ENCODE results near the gene ITGB1.
"Not testable (repeated sequence)": the region's sequence is repeated elsewhere in the genome, so short reads cannot be mapped to it uniquely, and the experiment has no call there.

ITGB1 gene

DNA sequence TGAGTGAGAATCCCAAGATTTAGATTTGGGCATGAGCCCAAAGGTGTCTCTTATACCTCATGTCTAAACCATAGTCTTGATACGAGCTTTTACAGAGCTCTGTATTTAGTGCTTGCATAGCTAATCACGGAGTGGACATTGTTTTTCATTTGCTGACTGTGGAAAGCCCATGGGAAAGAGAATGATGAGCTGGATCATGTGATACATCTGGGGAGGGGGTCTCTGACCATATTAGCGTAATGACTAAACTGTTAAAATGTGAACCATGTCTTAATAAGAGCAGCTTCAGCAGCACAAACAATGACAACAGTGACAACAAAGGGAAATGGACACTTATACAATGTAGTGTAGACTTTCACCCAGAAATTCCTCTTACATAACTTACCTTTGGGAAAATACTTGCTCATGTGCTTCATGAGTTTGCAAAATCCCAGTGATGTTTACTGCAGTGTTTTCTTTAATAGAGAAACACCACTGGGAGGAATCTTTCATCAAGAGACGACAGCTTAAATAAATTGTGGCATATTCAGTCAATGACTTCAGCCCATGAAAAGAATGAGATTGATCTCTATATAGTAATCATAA, 44.0 kb upstream of the ITGB1 start:
- H3K27me3 ChIP-seq (ENCODE audit: control insufficient read depth, low read length) = no peaks in the 10 kb centered on the region
- peaks cover 11% of the 10 kb centered on the region for H3F3A ChIP-seq (ENCODE audit: control insufficient read depth, insufficient read depth)
- H3K4me3 ChIP-seq (ENCODE audit: low read length) = no peak overlapping the region
- no peaks in the 10 kb centered on the region for H3K79me2 ChIP-seq (ENCODE audit: control insufficient read depth, low read length)
- H3K9me3 ChIP-seq (ENCODE audit: control insufficient read depth, insufficient read depth, low read length) = peaks cover 9% of the 10 kb centered on the region; the same call in 1 of the 2 replicates
- H4K20me1 ChIP-seq (ENCODE audit: control insufficient read depth, insufficient read depth, low read depth, low read length) = no peaks in the 10 kb centered on the region
- H3K4me1 ChIP-seq (ENCODE audit: control insufficient read depth, low read length) = peaks cover 60% of the 10 kb centered on the region
- no peak for TF ChIP-seq EZH2phosphoT487 (IDR thresholded peaks at IDR 0.05; ENCODE audit: borderline replicate concordance, low read length)
- TF ChIP-seq, protein P1, sequence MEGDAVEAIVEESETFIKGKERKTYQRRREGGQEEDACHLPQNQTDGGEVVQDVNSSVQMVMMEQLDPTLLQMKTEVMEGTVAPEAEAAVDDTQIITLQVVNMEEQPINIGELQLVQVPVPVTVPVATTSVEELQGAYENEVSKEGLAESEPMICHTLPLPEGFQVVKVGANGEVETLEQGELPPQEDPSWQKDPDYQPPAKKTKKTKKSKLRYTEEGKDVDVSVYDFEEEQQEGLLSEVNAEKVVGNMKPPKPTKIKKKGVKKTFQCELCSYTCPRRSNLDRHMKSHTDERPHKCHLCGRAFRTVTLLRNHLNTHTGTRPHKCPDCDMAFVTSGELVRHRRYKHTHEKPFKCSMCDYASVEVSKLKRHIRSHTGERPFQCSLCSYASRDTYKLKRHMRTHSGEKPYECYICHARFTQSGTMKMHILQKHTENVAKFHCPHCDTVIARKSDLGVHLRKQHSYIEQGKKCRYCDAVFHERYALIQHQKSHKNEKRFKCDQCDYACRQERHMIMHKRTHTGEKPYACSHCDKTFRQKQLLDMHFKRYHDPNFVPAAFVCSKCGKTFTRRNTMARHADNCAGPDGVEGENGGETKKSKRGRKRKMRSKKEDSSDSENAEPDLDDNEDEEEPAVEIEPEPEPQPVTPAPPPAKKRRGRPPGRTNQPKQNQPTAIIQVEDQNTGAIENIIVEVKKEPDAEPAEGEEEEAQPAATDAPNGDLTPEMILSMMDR (IDR thresholded peaks at IDR 0.05; ENCODE audit: low read depth, low read length, poor library complexity, severe bottlenecking) = no peak
- H3K9me2 ChIP-seq (replicated peaks; ENCODE audit: control insufficient read depth, low read length) = no peaks in the 10 kb centered on the region
- no peak overlapping the region for H3K27ac ChIP-seq (ENCODE audit: low read depth, low read length)
- no peak overlapping the region for H3K4me2 ChIP-seq (ENCODE audit: low read length)
- peaks cover 5% of the 10 kb centered on the region; the same call in 1 of the 2 replicates for H3K36me3 ChIP-seq (ENCODE audit: control insufficient read depth, low read length)

- Histone ChIP-seq H3F3A (ENCODE audit: control insufficient read depth, insufficient read depth) (peaks cover 25% of the 10 kb centered on the region), H3K4me1 (ENCODE audit: control insufficient read depth, low read length) (peaks cover 71% of the 10 kb centered on the region), H3K4me2 (ENCODE audit: low read length) (peak overlapping the region; percentile 73), H3K4me3 (ENCODE audit: low read length) (peak overlapping the region; percentile 51), H3K27ac (ENCODE audit: low read depth, low read length) (peak overlapping the region; percentile 61)
- H3K9me3 ChIP-seq (ENCODE audit: control insufficient read depth, insufficient read depth, low read length); H3K27me3 ChIP-seq (ENCODE audit: control insufficient read depth, low read length); H4K20me1 ChIP-seq (ENCODE audit: control insufficient read depth, insufficient read depth, low read depth, low read length); H3K9me2 ChIP-seq (replicated peaks; ENCODE audit: control insufficient read depth, low read length); H3K36me3 ChIP-seq (ENCODE audit: control insufficient read depth, low read length); H3K79me2 ChIP-seq (ENCODE audit: control insufficient read depth, low read length): not testable (repeated sequence)
Observed at GRCh38 chr10:32998060-32998581, 40.1 kb upstream of the ITGB1 start.

- no peaks in the 10 kb centered on the region for H4K20me1 ChIP-seq (ENCODE audit: control insufficient read depth, insufficient read depth, low read depth, low read length)
- H3K27ac ChIP-seq (ENCODE audit: low read depth, low read length) = peak overlapping the region; percentile 88
- no peaks in the 10 kb centered on the region for H3K27me3 ChIP-seq (ENCODE audit: control insufficient read depth, low read length)
- H3F3A ChIP-seq (ENCODE audit: control insufficient read depth, insufficient read depth) = peaks cover 23% of the 10 kb centered on the region
- TF ChIP-seq, protein P1 (IDR thresholded peaks at IDR 0.05; ENCODE audit: low read depth, low read length, poor library complexity, severe bottlenecking) = no peak
- TF ChIP-seq EZH2phosphoT487 (IDR thresholded peaks at IDR 0.05; ENCODE audit: borderline replicate concordance, low read length) = no peak
- H3K4me1 ChIP-seq (ENCODE audit: control insufficient read depth, low read length) = peaks cover 93% of the 10 kb centered on the region
- peak overlapping the region; percentile 83 for H3K4me2 ChIP-seq (ENCODE audit: low read length)
- H3K36me3 ChIP-seq (ENCODE audit: control insufficient read depth, low read length) = peaks cover 10% of the 10 kb centered on the region; the same call in 1 of the 2 replicates
- H3K4me3 ChIP-seq (ENCODE audit: low read length) = peak overlapping the region; percentile 70
- H3K79me2 ChIP-seq (ENCODE audit: control insufficient read depth, low read length) = peaks cover 3% of the 10 kb centered on the region; the same call in 1 of the 2 replicates
- peaks cover 14% of the 10 kb centered on the region; the same call in 1 of the 2 replicates for H3K9me3 ChIP-seq (ENCODE audit: control insufficient read depth, insufficient read depth, low read length)
- no peaks in the 10 kb centered on the region for H3K9me2 ChIP-seq (replicated peaks; ENCODE audit: control insufficient read depth, low read length)
Observed at GRCh38 chr10:32995751-32996150, 37.7 kb upstream of the ITGB1 start.

DNA sequence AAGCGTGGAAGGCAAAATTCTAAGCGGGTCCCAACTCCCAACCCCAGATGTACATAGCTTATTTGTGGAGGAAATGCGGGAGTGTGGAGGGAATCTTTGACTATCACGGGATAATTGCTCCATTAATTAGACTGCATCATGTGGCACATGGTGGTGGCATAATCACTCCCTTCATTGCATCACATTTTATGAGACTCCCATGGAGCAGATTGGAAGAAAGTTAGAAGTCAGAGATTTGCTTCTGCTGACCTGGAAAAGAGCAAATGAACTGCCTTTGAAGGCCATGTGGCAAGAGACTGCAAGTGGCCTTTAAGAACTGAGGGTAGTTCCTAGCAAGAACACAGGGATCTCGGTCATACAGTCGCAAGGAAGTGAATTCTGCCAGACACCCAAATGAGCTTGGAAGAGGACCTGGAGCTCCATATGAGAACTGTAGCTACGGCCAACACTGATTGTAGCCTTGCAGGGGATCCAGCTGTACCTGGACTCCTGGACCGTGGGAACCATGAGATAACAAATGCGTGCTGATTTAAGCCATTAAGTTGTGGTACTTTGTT, 37.1 kb upstream of the ITGB1 start:
- peaks cover 96% of the 10 kb centered on the region for H3K4me1 ChIP-seq (ENCODE audit: control insufficient read depth, low read length)
- no peaks in the 10 kb centered on the region for H4K20me1 ChIP-seq (ENCODE audit: control insufficient read depth, insufficient read depth, low read depth, low read length)
- peak overlapping the region; percentile 88 for H3K27ac ChIP-seq (ENCODE audit: low read depth, low read length)
- no peaks in the 10 kb centered on the region for H3K9me2 ChIP-seq (replicated peaks; ENCODE audit: control insufficient read depth, low read length)
- H3K27me3 ChIP-seq (ENCODE audit: control insufficient read depth, low read length) = no peaks in the 10 kb centered on the region
- H3K9me3 ChIP-seq (ENCODE audit: control insufficient read depth, insufficient read depth, low read length) = peaks cover 14% of the 10 kb centered on the region; the same call in 1 of the 2 replicates
- H3K79me2 ChIP-seq (ENCODE audit: control insufficient read depth, low read length) = peaks cover 3% of the 10 kb centered on the region; the same call in 1 of the 2 replicates
- H3K4me2 ChIP-seq (ENCODE audit: low read length) = peak overlapping the region; percentile 83
- peaks cover 18% of the 10 kb centered on the region for H3F3A ChIP-seq (ENCODE audit: control insufficient read depth, insufficient read depth)
- peak overlapping the region; percentile 70 for H3K4me3 ChIP-seq (ENCODE audit: low read length)
- peaks cover 10% of the 10 kb centered on the region; the same call in 1 of the 2 replicates for H3K36me3 ChIP-seq (ENCODE audit: control insufficient read depth, low read length)
- no peak for TF ChIP-seq EZH2phosphoT487 (IDR thresholded peaks at IDR 0.05; ENCODE audit: borderline replicate concordance, low read length)
- TF ChIP-seq, protein P1 (IDR thresholded peaks at IDR 0.05; ENCODE audit: low read depth, low read length, poor library complexity, severe bottlenecking) = no peak

- H3F3A ChIP-seq (ENCODE audit: control insufficient read depth, insufficient read depth) = peaks cover 18% of the 10 kb centered on the region
- not testable (repeated sequence) for H4K20me1 ChIP-seq (ENCODE audit: control insufficient read depth, insufficient read depth, low read depth, low read length); H3K9me3 ChIP-seq (ENCODE audit: control insufficient read depth, insufficient read depth, low read length); H3K36me3 ChIP-seq (ENCODE audit: control insufficient read depth, low read length); H3K9me2 ChIP-seq (replicated peaks; ENCODE audit: control insufficient read depth, low read length); H3K27me3 ChIP-seq (ENCODE audit: control insufficient read depth, low read length); H3K79me2 ChIP-seq (ENCODE audit: control insufficient read depth, low read length)
- H3K4me1 ChIP-seq (ENCODE audit: control insufficient read depth, low read length) = peaks cover 96% of the 10 kb centered on the region
- H3K4me3 ChIP-seq (ENCODE audit: low read length) = peak overlapping the region; percentile 70; the same call in 1 of the 2 replicates
- peak overlapping the region; percentile 83 for H3K4me2 ChIP-seq (ENCODE audit: low read length)
- H3K27ac ChIP-seq (ENCODE audit: low read depth, low read length) = peak overlapping the region; percentile 88
Observed at GRCh38 chr10:32994632-32995031, 36.6 kb upstream of the ITGB1 start.

All from DOHH2 (cell line).